ENCODE data around the gene ZNF775.

Gene ZNF775

DNA sequence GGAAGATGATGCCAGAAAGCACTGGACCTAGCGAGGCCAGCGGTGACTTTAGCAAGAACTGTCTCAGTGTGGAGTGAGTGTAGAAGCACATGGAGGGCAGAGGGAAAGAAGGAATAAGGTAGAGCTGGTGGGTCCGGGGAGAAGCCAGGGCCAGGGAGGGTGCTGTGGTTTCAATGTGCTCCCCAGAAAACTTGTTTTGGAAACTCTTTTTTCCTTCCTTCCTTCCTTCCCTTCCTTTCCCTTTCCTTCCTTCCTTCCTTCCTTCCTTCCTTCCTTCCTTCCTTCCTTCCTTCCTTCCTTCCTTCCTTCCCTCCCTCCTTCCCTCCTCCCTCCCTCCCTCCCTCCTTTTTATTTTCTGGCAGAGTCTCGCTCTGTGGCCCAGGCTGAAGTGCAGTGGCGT, 32.2 kb upstream of the ZNF775 start:
- DNase-seq (ENCODE audit: low read depth) = no peak

DNA sequence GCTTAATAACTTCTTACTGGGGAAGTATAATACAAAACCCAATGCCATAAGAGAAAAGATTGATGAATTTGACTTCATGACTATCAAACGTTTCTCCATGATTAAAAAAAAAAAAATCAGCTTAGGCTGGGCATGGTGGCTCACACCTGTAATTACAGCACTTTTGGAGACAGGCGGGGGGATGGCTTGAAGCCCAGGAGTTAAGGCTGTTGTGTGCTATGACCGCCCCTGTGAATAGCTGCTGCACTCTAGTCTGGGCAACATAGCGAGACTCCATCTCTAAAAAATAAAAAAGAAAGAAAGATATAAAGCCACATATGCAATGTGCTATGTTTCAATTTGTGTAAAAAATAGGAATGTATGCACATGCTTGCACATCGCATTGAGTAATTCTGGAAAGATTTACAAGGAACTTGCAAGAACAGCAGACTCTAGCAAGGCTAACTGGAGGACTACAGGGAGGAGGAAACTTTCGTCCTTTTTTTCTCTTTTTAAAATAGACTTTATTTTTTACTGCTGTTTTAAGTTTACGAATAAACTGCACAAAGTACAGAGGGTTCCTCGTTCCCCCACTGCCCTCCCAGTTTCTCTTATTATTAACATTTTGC, 27.4 kb upstream of the ZNF775 start:
- peak; percentile 49 for DNase-seq (ENCODE audit: low read depth)

DNA sequence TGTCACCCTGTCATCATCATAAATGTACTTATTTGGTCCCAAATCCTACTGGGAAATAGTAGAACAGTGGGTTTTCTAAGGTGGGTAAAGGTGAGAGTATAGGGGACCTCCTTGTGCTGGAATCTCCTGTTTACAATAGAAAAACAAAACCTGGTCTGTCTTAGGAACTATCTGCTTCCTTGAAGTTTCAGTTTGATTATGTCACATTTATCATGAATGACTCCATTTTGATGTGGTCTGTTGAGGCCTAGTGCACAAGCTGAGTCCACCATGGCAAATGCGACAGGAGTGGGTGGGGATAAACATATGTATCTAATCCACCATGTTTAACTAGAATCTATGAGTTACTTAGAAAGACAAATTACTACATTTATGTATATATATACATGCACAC, 23.5 kb upstream of the ZNF775 start:
- no peak for DNase-seq (ENCODE audit: low read depth)

DNA sequence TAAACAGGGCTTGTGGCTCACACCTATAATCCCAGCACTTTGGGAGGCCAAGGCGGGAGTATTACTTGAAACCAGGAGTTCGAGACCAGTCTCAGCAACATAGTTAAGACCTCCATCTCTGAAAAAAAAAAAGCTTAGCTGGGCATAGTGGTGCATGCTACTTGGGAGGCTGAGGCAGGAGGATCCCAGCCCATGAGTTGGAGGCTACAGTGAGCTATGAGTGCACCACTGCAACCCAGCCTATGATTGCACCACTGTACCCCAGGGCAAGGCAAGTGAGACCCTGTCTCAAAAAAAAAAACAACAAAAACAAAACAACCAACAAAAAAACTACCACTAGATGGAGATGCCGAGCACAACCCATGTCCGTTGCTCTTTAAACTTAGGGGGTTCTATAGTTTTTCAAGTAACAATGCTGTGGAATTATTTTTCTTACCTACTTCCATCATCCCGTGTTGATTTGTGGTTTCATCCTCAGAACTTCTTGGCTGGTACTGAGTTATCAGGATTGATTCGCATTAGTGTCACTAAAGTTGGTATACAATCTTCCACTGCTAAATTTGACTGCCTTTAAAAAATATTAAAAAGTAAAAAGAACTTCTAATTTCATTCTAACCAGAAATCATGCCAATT, 22.7 kb upstream of the ZNF775 start:
- no peak for DNase-seq (ENCODE audit: low read depth)

DNA sequence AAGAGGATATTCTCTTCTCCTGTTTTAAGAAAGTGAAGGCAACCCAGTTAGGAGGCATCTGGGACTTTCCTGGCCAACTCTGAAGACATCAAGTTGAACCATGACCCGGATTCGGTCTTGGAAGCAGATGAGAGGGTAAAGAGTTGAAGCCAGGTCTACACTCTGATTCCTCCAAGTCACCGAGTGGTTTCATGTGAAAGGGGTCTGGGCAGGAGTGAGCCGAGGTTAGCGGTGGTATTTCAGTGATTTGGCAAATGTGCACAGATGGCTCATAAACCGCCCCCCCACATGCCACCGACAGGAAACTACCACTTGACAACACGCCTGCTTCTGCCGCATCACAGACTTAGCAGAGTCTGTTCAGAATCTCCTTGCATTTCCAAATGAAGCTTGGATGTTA, 21.9 kb upstream of the ZNF775 start:
- no peak for DNase-seq (ENCODE audit: low read depth)

DNA sequence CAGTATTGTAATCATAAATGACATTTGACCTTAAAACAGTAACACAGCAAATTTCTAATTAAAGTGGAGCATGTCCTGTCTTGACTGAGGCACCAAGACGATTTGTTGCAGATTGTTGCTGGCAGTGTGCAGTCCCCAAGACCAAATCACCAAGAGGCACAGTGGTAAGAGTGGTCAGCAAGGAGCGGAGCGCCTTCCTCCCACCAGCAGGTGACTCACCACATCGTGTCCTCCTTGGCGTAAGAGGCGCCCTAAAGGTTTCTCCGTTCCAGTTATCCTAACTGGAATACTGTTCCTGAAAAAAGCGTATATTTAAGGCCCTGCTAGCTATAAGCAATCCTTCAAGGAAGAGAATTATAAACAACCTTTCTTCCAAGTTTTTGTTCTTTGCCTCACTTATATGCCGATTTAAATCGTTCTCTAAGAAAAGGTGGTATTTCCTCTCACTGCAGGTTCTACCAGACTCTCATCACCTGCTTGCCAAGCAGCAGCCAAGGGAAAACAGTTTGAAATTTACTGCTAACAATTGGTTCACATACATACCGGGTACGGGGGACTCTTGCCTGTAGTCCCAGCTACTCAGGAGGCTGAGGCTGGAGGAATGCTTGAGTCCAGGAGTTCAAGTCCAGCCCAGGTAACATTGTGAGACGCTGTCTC, 21.2 kb upstream of the ZNF775 start:
- DNase-seq (ENCODE audit: low read depth) = no peak

DNA sequence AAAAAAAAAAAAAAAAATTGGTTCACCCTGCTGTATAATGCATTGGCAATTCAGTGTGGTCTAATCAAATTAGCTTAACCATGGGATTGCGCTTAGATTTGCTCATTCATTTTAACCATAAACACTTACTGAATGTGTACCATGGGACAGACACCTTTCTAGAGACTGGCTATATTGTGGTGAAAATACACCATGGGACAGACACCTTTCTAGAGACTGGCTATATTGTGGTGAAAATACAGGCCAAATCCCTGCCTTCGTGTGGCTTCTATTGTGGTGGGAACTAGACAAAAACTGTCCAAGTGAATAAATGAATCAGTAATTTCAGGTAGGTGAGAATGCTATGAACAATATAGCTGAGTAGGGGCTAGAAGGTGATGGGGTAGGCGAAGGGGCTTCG, 20.7 kb upstream of the ZNF775 start:
- no peak for DNase-seq (ENCODE audit: low read depth)

DNA sequence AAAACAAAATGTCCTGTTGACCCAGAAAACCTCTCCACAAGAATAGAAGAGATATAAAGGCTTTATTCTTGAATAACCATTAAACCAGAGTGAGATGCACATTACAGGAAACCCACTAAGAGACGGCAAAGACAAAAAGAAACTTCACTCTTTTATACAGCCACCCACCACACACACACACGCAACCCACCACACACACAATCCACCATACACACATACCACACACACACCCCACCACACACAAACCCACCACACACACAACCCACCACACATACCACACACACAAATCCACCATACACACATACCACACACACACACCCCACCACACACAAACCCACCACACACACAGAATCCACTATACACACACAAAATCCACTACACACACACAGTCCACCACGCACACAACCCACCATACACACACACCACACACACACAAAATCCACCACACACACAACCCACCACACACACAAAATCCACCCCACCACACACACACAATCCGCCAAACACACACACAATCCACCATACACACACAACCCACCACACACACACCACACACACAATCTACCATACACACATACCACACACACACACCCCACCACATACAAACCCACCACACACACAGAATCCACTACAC, 20.0 kb upstream of the ZNF775 start:
- no peak for DNase-seq (ENCODE audit: low read depth)

DNA sequence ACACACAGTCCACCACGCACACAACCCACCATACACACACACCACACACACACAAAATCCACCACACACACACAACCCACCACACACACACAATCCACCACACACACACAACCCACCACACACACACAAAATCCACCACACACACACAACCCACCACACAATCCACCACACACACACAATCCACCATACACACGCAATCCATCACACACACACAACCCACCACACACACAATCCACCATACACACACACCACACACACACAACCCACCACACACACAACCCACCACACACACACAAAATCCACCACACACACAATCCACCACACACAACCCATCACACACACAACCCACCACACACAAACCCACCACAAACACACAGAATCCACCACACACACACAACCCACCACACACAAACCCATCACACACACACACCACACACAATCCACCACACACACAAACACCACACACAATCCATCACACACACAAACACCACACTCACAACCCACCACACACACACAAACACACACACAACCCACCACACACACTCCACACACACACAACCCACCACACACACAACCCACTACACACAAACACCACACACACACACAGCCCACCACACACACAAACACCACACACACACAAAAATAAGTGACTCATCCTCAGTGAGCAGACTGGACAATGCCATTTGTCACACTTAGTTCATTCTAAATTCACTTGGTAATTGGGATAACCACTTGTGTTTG, 19.3 kb upstream of the ZNF775 start:
- no peak for DNase-seq (ENCODE audit: low read depth)

DNA sequence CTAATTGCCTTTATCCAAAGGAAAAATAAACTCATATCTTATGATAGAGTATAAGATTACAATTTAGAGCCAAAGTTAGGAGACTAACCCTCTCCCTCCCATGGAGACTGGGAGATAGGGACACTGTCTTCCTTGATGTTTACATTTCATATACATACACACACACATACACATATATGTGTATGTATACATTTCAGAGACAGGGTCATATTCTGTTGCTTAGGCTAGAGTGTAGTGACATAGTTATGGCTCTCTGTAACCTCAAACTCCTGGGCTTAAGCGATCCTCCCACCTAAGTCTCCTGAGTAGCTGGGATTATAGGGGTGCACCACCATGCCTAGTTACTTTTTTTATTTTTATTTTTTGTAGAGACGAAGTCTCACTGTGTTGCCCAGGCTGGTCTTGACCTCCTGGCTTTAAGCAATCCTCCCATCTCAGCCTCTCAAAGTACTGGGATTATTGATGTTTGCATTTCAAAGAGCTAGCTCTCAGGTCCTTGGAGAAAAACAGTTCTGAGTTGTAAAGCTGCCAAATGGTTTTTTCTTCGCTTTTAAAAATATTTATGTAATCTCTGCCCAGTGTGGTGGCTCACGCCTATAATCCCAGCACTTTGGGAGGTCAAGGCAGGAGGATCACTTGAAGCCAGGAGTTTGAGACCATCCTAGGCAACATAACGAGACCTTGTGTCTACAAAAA, 18.6 kb upstream of the ZNF775 start:
- no peak for DNase-seq (ENCODE audit: low read depth)

DNA sequence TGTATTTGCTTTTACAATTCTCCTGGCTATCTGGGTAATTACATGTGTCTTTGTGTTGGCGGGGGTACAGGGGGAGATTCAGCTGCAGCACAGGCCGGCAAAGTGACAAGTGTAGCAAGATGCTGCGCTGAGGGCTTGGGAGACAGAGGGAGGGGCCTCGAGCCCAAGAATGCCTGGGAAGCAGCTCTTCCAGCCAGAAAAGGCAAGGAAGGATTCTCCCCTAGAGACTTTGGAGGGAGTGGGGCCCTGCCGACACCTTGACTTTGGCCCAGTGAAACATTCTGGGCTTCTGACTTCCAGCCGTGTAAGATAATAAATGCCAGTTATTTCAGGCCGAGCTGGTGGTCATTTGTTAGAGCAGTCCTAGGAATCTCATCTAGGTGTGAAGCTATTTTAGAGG, 17.7 kb upstream of the ZNF775 start:
- DNase-seq (ENCODE audit: low read depth) = no peak

DNA sequence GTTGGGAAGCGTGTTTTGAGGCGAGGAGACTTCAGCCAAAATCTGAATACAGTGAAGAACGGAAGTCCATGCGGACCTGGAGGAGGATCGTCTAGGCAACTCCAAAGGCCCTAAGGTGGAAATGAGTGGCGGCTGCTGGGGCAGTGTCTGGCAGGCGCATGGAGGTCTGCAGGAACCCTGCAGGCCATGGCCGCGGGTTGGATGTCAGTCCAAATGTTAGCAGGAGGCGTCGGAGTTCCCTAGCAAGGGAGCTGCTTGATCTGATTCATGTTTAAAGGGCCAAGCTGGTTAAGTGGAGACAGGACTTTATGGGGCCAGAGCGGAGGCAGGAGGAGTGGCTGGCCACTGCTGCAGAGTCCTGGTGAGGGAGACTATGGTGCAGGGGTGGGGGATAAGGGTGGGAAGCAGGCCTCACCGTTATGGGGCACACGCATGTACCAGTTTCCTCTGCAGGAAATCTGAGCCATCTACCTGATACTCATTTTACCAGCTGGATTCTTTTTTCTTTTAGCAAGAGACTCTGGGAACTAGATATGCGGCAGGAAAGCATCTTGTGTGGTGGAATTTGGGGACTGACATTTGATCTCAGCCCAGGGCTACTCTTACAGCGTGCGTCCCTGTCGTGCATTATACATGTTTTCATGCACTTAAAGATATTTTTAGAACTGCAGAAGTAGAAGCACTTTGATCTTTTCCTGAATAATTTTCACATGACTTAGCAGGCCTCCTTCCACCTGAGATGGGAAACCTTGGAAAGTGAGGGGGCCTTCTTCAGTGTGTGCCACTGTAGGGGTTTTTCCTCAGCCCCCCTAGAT, 17.1 kb upstream of the ZNF775 start:
- no peak for DNase-seq (ENCODE audit: low read depth)

DNA sequence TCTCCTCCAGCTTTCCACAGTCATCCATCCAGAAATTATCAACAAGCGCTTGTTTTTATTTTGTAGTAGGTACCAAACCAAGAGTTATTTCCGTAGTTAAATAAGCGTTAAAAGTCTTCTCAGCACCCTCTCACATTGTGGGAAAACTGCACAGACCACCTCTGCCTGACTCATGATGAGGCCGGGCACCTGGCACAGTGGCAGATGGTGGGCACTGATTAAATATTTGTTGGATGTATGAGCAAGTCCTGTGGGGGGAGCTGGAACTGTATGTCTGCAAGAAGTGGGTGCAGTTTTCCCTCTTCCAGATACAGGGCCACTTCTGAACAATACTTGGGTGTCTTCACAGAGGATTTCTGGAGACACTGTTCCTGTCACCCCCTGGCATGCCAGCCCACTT, 15.8 kb upstream of the ZNF775 start:
- DNase-seq (ENCODE audit: low read depth) = no peak

DNA sequence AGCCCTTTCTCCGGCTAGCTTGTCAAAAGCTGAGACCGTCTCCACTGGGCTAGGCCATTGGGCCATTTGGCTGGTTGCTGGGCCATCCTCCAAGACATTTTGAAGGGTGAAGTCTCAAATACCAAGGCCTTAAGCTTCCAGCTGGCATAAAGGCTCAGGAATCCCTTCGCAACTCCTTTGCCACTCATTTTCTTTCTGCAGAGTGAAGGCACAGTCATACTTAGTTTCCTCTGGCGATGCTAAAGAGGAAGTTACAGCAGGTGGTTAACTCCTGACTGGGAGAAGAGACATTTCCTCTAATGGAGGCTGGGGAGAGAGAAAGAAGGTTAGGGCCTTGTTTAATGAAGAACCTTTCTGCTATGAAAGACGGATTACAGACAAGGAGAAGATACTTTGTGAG, 15.3 kb upstream of the ZNF775 start:
- no peak for DNase-seq (ENCODE audit: low read depth)

DNA sequence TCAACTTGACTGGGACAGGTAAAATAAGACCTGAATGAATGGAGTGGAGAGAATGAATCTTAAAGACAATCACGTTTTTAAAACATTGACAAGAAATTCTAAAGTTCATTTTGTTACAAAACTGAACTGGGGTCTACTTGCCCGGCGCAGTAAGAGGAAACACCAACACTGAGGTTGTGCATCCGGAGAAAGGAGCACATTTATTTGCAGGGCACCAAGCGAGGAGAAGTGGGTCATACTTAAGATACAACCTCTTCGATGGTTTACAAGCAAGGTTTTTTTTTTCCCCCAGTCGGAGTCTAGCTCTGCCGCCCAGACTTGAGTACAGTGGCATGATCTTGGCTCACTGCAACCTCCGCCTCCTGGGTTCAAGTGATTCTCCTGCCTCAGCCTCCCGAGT, 13.9 kb upstream of the ZNF775 start:
- DNase-seq (ENCODE audit: low read depth) = no peak

DNA sequence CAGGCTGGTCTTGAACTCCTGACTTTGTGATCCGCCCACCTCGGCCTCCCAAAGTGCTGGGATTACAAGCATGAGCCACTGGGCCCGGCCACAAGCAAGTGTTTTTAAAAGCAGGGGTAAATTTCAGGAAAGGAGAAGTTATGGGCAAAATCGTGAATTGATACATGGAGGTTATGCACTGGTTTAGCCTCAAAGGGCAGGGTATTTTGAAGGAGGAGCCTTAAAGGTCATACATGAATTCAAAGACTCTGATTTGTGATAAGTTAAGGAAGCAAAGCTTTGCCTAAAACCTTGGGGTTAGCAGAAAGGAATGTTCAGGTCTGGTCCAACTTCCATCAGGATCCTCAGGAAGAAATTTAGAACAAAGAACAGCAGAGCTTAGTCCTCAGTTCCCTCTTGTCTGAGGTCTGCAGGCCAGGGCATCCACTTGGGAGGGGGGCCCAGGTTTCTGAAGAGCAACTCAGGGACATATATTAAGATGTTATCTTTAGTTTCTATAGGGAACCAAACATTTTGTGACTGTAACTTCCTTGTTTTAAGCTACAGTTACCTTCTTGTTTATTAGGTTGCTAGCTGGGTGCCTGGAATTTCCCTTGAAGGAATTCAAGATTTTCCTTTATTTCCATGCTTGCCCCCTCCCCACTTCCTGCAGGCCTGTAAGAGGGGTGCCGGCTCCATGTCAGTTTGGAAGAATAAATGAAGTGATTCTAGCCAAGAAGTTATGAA, 13.3 kb upstream of the ZNF775 start:
- no peak for DNase-seq (ENCODE audit: low read depth)

DNA sequence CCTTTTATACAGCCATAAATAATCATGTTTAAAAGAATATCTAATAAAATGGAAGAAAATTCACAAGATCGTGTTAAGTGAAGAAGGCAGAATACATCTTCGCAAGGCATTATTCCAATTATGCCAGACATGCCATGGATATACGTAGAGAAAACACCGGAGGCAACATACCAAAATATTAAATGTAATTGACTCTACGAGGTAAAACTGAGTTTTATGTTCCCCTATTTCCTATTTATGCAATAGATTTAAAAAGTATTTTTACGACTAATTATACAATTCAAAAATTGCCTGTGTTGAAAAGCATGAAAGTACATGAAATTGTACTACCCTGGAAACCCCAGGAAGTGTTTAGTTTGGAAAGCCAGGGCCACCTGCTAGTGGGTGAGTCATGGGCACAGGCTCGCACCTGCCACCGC, 11.4 kb upstream of the ZNF775 start:
- DNase-seq (ENCODE audit: low read depth) = no peak

DNA sequence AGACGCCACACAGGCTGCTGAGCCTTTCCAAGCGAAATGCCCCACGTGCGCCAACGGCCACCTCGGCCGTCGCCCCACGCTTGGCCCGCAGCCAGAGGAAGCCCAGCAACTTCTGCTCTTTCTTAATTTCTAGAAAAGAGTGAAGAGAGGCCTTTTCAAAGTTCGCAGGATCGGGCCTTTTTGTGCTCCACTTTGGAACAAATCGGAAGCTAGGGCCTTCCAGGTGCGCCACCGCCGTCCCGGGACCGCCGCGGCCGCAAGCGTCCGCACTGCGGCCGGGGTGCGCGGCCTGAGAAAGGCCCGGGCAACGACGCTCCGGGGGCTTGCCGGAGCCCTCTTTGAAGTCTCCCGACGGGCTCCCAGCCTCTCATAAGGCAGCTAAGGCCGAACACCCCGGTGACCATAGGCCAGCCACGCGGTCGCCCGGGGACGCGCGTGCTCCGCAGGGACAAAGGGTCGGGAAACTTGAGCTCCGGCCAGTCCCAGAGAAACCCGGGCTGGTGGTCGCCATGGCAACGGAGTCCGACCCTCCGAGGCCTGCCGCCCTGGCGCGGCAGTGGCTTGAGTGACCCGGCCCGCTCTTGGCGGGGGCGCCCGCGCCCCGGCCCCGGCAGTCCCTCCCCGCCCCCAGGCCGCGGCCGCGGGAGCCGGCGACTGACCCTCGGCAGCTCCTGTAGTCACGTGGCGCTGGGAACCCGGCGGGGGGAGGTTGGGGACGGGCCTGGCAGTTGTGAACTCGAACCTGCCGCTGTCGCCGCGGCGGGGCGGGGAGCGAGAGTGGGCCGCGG, 10.8 kb upstream of the ZNF775 start, which contains the start of gene REPIN1:
Gene REPIN1, plus strand, starts transcription at position 727 of the 788 bp plus-strand sequence. CDS start 890 bp downstream, outside the sequence.
- peak; percentile 86 for DNase-seq (ENCODE audit: low read depth)
